Activated CD8-positive, alpha-beta memory T cell treated with anti-CD3 and anti-CD28 coated beads for 48 hours (primary cell): ENCODE results near the gene HOXB4.

Experiments used
- DNase-seq, 3 experiments: peaks; one replicate each; pipeline ENCODE4 v3.0.0-alpha.2; 2020; ENCODE audit warnings: low read depth in 2 of 3, low spot score in 2 of 3

Gene HOXB4

GRCh38 chr17:48577946-48578615 is at the start of gene HOXB4:
TSS of gene HOXB4 (minus strand) at chr17:48578350. CDS start at chr17:48578319, 31 bp downstream.
- DNase-seq = peak in 2 of 3 experiments; percentile 25 to 34

- no peak for DNase-seq
These were observed 49.0 kb upstream of the HOXB4 start for GRCh38 chr17:48627118-48627597.

GRCh38 chr17:48626245-48627117 is 48.3 kb upstream of the HOXB4 start, which contains the start of gene HOXB9:
TSS of gene HOXB9 (minus strand) at chr17:48626358. CDS start at chr17:48626269, 89 bp downstream.
- no peak for DNase-seq

GRCh38 chr17:48625495-48626244 is 47.5 kb upstream of the HOXB4 start:
- no peak for DNase-seq

GRCh38 chr17:48624544-48625494 is 46.7 kb upstream of the HOXB4 start:
- no peak for DNase-seq

- no peak for DNase-seq
These were observed 46.0 kb upstream of the HOXB4 start for GRCh38 chr17:48624118-48624517.

- no peak for DNase-seq
These were observed 45.4 kb upstream of the HOXB4 start for GRCh38 chr17:48623583-48623982.

GRCh38 chr17:48622857-48623256 is 44.7 kb upstream of the HOXB4 start:
- no peak for DNase-seq

GRCh38 chr17:48621410-48622392 is 43.6 kb upstream of the HOXB4 start:
- no peak for DNase-seq

GRCh38 chr17:48620461-48621139 is 42.5 kb upstream of the HOXB4 start:
- DNase-seq = no peak

- no peak for DNase-seq
These were observed 41.8 kb upstream of the HOXB4 start for GRCh38 chr17:48619826-48620449.

- DNase-seq = peak; percentile 66 to 90 (median 79)
These were observed 40.2 kb upstream of the HOXB4 start for GRCh38 chr17:48618256-48618896.

GRCh38 chr17:48617471-48618255 is 39.5 kb upstream of the HOXB4 start:
- DNase-seq = no peak

GRCh38 chr17:48616717-48617470 is 38.7 kb upstream of the HOXB4 start:
- no peak for DNase-seq

- no peak for DNase-seq
These were observed 38.0 kb upstream of the HOXB4 start for GRCh38 chr17:48615963-48616716.
